ENCODE measurements around the gene TMEM59. TPM values are rescaled to one million over a fixed set of nuclear protein-coding genes. Genes with fewer than 3 reads are reported as not detected.
"Not testable (repeated sequence)": the region's sequence is repeated elsewhere in the genome, so short reads cannot be mapped to it uniquely, and the experiment has no call there.

Gene TMEM59
- total RNA-seq, 1 donor from 2014 or later: 425 TPM

DNA sequence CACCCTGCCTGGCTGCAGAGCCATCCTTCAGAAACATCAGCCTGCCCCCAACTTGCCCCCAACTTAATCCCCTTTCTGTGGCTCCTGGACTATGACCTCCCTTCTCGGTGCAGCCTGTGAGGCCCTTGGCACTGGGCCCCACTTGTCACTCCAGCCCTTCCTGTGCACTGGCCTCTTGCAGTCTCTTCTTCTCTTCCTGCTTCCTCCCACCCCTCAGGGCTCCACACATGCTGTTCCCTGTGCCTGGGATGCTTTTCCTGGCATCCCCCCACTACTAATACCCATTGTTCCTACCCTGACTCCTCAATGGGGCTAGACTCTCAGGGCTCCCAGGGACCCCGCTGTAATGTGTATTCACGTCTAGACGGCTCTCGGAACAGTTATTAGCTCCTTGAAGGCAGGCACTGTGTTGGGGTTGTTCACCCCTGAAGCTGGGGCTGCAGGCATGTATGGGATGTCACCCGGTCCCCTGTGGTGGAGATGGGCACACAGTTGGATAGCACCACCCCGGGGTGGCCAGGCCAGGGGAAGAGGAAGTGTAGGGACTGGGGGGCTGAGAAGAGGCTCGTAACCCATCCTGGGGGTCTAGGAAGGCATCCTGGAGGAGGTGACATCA lies 39.5 kb downstream of the TMEM59 start:
- DNase-seq (ENCODE audit: low read depth in 2 of 2): no peak

DNA sequence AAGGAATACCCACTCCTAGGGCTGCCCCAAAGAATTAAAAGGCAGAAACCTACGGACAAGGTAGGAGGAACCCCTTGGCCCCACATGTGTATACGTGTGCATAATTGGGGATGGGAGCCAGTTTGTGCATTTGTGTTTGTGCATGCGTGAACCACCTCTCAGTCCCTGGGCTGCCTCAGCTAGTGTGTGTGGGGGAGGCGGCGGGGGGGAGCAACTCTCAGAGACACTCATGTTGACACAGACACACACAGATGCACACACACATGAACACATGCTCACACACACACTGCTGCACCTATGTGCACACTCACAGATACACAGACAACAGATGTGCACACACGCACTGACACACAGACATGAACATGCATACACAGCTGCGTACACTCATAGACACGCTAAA lies 40.1 kb downstream of the TMEM59 start:
- no peak for DNase-seq (ENCODE audit: low read depth in 2 of 2)

DNA sequence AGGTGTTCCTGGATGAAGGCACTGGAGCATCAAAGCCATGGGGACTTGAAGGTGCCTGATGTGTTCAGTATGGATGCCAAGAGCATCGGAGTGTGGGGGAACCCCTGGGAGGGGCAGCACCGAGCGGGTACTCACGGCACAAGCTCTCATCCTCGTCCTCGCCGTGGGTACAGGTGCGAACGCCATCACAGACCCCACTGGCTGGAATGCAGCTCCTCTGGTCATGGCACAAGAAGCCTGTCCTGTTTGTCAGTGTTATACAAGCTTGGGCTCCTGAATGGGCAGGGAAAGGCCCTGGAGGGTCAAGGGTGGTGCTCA lies 41.0 kb downstream of the TMEM59 start:
- DNase-seq (ENCODE audit: low read depth in 2 of 2): no peak

DNA sequence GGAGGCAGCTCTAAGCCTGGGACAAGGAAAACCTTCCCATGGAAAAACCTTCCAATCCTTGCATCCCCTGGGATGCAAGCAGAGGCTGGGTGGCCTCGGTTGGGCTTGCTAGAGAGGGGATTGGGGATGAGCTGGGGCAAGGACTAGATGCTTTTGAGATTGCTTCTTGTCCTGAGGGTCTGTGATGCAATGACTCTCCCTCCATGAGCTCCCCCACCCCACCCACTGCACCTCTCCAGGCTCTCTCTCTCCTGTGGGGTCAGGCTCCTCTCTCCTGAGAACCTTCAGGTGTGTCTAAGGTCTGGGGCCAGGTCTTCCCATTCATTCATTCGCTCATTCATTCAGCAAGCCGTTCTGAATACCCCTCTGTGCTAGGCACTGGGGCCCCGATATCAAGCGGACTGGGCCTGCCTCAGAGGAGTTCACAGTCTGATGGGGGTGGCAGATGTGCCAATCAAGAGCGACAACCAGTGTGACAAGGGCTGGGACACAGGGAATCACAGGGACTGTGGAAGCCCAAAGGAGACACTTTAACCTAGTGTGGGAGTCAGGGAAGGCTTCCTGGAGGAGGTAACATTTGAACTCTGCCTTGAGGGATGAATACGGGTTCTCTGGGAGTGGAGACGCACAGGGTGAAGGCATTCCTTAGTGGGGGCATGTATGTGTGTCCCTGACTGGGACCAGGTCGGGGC lies 41.5 kb downstream of the TMEM59 start:
- DNase-seq (ENCODE audit: low read depth in 2 of 2): no peak

DNA sequence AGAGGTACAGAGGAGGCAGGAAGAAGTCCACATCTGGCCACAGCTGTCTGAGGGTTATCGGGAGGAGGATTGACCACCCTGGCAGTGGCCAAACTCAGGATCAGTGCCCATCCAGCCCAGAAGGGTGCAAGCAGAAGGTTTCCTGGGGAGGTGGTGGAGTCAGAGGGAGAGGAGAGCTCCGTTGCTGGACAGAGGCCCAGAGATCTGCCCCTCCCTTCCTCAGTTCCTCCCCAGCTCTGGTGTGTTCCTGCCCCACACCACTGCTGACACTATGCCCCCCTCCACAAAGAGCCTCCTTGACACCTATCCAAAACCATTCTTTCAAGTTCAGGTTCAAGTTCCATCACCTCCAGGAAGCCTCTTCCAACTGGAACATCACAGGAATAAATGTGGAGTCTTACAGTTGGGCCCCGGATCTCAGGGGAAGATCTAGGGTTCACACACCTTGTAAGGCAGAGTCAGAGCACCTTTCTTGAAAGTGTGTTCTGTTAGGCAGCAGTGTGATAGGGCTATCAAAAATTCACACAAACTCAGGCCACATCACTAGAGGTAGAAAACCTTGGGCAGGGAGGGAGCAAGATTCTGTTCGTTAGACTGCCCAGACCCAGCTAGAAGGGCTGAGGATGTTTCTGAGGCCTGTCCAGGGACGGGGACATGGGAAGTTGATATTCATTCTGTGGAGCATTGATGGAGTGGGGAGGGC lies 42.4 kb downstream of the TMEM59 start:
- no peak for DNase-seq (ENCODE audit: low read depth in 2 of 2)

DNA sequence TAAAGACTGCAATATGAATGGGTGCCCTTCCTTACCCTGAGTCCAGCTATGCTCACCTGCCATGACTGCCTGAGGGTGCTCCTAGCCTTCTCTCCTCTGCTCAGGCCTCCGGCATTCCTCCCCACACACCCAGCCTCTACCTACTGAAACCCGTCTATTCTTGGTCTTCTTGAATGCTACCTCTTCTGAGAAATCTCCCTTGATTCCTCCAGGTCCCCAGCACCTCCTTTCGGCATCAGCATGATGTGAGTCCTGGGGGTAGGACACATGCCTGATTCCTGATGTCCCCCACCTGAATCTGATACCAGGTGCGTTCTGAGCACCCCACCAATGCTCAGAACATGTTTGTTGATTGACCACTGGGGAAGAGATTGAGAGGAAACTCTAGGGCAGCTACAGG lies 43.6 kb downstream of the TMEM59 start:
- no peak for DNase-seq (ENCODE audit: low read depth in 2 of 2)

DNA sequence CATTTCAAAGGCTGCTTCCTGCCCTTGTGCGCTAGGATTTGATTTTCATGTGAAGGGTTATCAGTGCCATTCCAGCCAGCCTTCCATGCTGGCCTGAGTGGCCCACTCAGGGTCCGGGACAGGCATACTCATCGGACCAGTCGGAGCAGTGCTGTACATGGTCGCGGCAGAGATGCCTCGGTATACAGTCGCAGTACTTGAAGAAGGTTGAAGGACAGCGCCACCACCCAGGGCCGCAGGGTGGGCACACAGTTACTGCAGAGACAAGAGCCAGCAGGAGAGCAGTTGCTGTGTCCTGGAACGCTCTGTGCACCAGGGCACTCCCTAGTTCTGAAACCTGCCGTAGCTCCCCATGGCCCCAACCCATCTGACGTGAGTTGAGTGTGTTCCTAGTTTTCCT lies 44.1 kb downstream of the TMEM59 start:
- no peak for DNase-seq (ENCODE audit: low read depth in 2 of 2)

DNA sequence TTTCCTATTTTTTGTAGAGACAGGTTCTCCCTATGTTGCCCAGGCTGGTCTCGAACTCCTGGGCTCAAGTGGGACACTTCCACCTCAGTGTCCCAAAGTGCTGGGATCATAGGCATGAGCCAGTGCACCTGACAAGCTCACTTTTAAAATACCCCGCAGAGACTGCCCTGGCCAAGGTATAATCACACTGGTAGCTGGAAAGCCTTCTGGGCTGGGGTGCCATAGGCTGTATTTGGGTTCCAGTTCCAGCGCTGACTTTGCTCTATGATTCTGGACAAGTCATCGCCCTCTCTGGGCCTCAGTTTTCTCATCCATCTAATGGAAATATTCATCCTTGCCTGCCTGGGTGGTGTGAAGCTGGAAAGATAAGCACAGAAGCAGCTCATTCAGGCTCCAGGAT lies 45.4 kb downstream of the TMEM59 start:
- no peak for DNase-seq (ENCODE audit: low read depth in 2 of 2)

DNA sequence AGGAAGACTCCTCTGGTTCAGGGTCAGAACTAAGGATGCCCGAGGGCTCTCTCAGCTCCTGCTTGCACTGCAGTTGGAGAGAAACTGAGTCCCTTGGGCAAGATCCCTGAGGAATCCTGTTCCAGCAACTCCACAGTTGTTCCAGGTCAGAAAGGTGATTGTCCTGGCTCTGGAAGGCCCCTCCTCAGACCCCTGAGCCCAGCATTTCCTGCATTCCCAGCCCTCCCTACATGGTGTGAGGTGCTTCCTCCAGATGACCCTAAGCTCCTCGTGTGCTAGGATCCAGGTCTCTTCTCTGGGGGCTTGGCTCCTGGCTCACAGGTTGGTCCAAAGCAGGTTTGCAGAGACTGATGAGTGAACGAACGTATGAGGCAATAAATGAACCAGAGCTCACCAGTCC lies 46.5 kb downstream of the TMEM59 start:
- DNase-seq (ENCODE audit: low read depth in 2 of 2): no peak

DNA sequence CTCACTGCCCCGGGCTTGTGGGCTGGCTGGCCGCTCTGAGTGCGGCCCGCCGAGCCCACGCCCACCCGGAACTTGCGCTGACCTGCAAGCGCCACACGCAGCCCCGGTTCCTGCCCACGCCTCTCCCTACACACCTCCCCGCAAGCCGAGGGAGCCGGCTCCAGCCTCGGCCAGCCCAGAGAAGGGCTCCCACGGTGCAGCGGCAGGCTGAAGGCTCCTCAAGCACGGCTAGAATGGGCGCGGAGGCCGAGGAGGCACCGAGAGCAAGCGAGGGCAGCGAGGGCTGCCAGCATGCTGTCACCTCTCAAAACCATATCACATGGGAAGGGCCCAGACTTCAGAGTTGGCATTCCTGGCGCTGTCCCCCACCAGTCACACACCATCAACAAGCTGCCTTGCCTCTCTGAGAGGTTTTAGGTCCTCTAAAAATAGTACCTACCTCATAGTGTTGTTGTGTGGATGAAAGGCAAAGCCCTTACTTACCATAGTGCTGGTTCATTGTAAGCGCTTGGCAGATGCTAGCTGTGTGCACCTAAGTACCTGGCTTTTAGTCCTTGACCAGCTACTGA lies 48.4 kb downstream of the TMEM59 start:
- no peak for DNase-seq (ENCODE audit: low read depth in 2 of 2)

DNA sequence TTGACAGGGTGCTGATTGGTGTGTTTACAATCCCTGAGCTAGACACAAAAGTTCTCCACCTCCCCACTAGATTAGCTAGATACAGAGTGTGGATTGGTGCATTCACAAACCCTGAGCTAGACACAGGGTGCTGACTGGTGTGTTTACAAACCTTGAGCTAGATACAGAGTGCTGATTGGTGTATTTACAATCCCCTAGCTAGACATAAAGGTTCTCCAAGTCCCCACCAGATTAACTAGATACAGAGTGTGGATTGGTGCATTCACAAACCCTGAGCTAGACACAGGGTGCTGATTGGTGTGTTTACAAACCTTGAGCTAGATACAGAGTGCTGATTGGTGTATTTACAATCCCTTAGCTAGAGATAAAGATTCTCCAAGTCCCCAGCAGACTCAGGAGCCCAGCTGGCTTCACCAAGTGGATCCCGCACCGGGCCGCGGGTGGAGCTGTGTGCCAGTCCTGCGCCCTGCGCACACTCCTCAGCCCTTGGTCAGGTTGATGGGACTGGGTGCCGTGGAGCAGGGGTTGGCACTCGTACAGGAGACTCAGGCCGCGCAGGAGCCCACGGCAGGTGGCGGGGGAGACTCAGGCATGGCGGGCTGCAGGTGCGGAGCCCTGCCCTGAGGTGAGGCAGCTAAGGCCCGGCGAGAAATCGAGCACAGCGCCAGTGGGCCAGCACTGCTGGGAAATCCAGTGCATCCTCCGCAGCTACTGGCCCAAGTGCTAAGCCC lies 49.1 kb downstream of the TMEM59 start:
- DNase-seq (ENCODE audit: low read depth in 2 of 2): not testable (repeated sequence)

DNA sequence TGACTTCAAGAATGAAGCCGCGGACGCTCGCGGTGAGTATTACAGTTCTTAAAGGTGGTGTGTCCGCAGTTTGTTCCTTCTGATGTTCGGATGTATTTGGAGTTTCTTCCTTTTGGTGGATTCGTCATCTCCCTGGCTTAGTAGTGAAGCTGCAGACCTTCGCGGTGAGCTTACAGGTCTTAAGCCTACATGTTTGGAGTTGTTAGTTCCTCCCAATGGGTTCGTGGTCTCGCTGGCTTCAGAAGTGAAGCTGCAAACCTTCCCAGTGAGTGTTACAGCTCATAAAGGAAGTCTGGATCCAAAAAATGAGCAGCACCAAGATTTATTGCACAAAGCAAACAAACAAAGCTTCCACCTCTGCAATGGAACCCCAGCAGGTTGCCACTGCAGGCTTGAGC lies 49.8 kb downstream of the TMEM59 start:
- DNase-seq (ENCODE audit: low read depth in 2 of 2): no peak

DNA sequence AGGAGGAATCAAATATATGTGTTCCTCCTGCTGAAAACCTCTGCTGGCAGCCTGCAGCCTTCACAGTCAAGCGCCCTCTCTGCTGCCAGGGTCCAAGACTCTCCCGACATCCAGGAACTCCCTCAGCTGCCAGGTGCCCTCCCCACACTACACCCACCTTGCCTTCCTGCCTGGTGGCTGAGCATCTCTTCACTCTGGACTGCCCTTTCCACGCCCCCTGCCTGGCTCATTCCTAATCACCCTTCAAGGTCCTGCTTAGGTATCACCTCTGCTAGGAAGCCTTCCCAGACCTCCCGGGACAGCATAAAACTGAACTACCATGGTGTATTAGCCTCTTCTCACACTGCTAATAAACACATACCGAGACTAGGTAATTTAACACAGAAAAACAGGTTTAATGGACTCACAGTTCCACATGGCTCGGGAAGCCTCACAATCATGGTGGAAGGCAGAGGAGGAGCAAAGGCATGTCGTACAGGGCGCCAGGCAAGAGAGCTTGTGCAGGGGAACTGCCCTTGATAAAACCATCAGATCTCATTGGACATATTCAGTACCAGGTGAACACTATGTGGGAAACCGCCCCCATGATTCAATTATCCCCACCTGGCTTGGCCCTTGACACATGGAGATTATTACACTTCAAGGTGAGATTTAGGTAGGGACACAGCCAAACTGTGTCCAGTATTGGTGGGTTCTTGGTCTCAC lies 50.3 kb downstream of the TMEM59 start:
- no peak for DNase-seq (ENCODE audit: low read depth in 2 of 2)

DNA sequence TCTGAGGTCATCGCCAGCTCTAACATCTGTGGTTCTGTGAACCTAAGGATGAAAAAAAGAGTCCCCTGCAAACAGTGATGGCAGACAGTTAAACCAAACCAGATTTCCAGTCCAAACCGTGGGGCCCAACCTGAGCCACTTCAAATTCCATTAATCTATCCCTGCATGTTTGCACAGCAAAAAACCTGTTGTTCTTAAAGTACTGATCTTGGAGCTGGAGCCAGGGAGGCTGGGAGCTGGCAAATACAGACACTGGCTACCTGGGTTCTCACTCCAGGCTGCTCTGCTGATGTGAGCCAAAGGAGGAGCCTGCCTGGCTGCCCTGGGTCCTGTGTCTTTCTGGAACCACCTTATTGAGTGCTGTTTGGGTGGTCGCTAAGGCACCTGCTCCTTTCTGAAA lies 51.4 kb downstream of the TMEM59 start:
- no peak for DNase-seq (ENCODE audit: low read depth in 2 of 2)

DNA sequence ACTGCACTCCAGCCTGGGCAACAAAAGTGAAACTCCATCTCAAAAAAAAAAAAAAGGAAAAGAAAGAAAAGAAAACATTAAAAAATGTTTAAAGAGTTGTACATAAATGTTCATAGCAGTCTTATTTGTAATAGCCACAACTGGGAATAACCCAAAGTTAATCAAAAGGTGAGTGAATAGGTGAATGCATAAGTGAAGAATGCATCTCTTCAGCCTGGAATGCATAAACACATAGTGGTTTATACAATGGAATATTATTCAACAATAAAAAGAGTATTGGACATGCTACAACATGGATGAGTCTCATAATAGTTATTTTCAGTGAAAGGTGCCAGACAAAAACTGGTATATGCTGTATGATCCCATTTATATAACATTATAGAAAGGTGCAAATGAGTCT lies 53.1 kb downstream of the TMEM59 start:
- no peak for DNase-seq (ENCODE audit: low read depth in 2 of 2)

DNA sequence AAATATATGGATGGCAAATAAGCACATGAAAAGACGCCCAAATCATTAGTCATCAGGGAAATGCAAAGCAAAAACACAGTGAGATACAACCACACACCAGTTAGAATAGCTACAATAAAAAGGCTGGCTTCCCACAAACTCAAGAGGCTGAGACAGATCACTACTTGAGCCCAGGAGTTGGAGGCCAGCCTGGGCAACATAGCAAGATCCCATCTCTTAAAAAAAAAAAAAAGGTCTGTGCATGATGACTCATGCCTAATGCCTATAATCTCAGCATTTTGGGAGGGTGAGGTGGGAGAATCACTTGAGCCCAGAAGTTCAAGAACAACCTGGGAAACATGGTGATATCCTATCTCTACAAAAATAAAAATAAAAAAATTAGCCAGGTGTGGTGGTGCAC lies 54.8 kb downstream of the TMEM59 start:
- DNase-seq (ENCODE audit: low read depth in 2 of 2): no peak

DNA sequence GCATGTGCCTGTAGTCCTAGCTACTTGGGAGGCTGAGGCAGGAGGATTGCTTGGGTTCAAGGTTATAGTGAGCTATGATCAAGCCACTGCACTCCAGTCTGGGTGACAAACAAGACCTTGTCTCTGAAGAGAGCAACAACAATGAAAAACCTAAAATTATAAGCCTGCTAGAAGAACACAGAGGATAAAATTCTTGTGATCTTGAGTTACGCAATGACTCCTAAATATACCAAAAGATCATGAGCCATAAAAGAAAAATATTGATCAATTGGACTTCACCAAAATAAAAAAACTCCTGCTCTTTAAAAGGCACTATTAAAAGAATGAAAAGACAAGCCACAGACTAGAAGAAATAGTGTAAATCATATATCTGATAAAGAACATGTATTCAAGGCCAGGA lies 57.3 kb downstream of the TMEM59 start:
- DNase-seq (ENCODE audit: low read depth in 2 of 2): no peak

DNA sequence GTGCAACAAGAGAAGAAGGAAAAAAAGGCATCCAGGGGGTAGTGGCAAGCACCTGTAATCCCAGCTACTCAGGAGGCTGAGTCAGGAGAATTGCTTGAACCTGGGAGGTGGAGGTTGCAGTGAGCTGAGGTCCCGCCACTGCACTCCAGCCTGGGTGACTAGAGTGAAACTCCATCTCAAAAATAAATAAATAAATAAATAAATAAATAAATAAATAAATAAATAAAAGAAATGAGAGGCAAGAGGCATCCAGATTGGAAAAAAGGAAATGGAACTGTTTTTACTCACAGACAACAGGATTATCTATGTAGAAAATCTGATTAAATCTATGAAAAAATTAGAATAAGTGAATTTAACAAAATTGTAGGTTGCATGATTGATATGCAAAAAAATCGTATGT lies 58.5 kb downstream of the TMEM59 start:
- not testable (repeated sequence) for DNase-seq (ENCODE audit: low read depth in 2 of 2)

DNA sequence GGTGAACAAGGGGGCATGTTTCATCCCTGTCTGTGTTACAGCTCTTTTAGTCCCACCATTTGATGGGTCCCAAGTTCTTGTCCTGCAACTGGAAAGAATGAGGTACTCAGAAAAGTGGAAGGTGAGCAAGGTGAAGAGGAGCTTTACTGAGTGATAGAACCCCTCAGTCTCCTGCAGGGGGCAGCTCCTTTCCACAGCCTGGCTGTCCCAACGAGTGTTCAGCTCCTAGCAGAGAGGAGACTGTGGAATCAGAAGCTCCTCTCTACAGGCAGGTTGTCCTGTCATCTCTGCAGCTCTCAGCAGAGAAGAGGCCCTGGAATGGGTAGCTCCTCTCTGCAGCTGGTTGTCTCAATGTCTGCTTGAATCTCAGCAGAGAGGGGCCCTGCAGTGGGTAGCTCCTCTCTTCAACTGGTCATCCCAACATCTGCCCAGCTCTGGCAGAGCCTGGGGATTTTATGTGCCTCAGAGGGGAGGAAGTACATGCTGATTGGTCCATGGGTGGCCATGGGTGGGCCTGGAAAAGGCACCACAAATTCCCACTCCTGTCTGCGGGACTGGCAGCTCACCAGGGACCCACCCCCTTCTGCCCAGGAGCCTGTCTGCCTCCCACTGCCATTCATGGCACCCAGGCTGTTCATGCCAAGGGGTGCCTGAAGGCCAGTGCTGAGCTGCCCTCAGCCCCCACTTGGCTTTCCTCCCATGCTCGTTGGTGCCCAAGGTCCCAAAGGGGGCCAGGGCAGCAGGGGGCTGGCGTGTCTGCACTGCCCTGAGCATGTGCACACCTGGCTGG lies 60.7 kb downstream of the TMEM59 start:
- peak in 1 of 2 donors; percentile 18 for DNase-seq (ENCODE audit: low read depth in 2 of 2)

DNA sequence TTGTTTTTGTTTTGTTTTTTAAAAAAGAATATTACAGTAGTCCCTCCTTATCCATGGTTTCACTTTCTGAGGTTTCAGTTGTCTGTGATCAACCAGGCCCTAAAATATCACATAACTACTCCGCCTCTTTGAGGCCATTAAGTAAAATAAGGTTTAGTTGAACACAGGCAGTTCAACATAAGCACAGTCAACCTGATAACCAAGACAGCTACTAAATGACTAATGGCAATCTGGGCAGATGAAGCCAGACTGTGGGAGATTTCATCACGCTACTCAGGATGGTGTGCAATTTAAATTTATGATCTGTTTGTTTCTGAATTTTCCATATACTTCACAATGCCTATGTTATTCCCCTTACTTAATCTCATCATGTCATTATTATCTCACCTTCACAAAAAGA lies 65.1 kb downstream of the TMEM59 start:
- DNase-seq (ENCODE audit: low read depth in 2 of 2): no peak

DNA sequence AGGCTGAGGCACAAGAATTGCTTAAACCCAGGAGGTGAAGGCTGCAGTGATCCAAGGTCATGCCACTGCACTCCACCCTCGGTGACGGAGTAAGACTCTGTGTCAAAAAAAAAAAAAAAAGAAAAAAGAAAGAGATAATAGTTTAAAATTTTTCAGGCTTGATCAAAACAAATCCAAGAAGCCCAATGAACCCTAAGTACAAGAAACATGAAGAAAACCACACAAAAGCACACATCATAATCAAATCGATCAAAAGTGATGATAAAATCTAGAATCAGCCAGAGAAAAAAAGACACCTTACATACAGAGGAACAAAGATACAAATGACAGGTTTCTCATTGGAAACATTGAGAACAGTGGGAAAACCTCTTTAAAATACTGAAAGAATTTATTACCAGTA lies 66.5 kb downstream of the TMEM59 start:
- DNase-seq (ENCODE audit: low read depth in 2 of 2): no peak

Data from lung microvascular endothelial cell (primary cell).